H9 (cell line): Measurements from ENCODE around the gene TIGD6. TPM values are rescaled to one million over a fixed set of nuclear protein-coding genes. Genes with fewer than 3 reads are reported as not detected.

ENCODE experiments used
- DNase-seq: peaks from one replicate; pipeline ENCODE4 v3.0.0-alpha.2; 2017
- H2AFZ ChIP-seq: one replicate; pipeline ENCODE4 v1.6.1; 2013; ENCODE audit warnings: mild to moderate bottlenecking, low read length, control low read depth, moderate library complexity
- H2AK5ac ChIP-seq: 2 replicates; pipeline ENCODE4 v1.6.1; 2013; ENCODE audit warnings: low read length, control low read depth, mixed read lengths; ENCODE audit not compliant: insufficient read length
- H2BK120ac ChIP-seq: one replicate; pipeline ENCODE4 v1.6.1; 2013; ENCODE audit warnings: low read depth, mild to moderate bottlenecking, low read length, control low read depth, inconsistent platforms; ENCODE audit not compliant: poor library complexity, severe bottlenecking
- H2BK12ac ChIP-seq: 2 replicates; pipeline ENCODE4 v1.6.1; 2013; ENCODE audit warnings: low read length, control low read depth, mixed read lengths, low read depth; ENCODE audit not compliant: insufficient read length
- H2BK15ac ChIP-seq: 2 replicates; pipeline ENCODE4 v1.6.1; 2013; ENCODE audit warnings: low read depth, low read length, control low read depth
- H2BK20ac ChIP-seq: one replicate; pipeline ENCODE4 v1.6.1; 2013; ENCODE audit warnings: low read depth, mild to moderate bottlenecking, low read length, control low read depth, inconsistent platforms; ENCODE audit not compliant: poor library complexity, severe bottlenecking
- H2BK5ac ChIP-seq: 2 replicates; pipeline ENCODE4 v1.6.1; 2013; ENCODE audit warnings: low read length, control low read depth, mixed read lengths; ENCODE audit not compliant: insufficient read length
- H3K14ac ChIP-seq: 2 replicates; pipeline ENCODE4 v1.6.1; 2013; ENCODE audit warnings: low read length, control low read depth; ENCODE audit not compliant: insufficient read depth
- H3K18ac ChIP-seq: 2 replicates; pipeline ENCODE4 v1.6.1; 2013; ENCODE audit warnings: low read depth, mild to moderate bottlenecking, mixed read lengths, low read length, control low read depth; ENCODE audit not compliant: insufficient read length
- H3K23ac ChIP-seq: 2 replicates; pipeline ENCODE4 v1.6.1; 2013; ENCODE audit warnings: low read length, control low read depth, mixed read lengths, low read depth; ENCODE audit not compliant: insufficient read length
- H3K23me2 ChIP-seq: 2 replicates; pipeline ENCODE4 v1.6.1; 2013; ENCODE audit warnings: low read depth, mild to moderate bottlenecking, mixed read lengths, low read length, control low read depth; ENCODE audit not compliant: insufficient read length, poor library complexity, severe bottlenecking
- H3K27ac ChIP-seq: 2 replicates; pipeline ENCODE4 v1.5.1; 2013; ENCODE audit warnings: low read length, control low read depth, mixed read lengths, low read depth; ENCODE audit not compliant: insufficient read length
- H3K27me3 ChIP-seq: 2 replicates; pipeline ENCODE4 v1.6.1; 2013; ENCODE audit warnings: low read length, control low read depth, inconsistent platforms; ENCODE audit not compliant: insufficient read depth
- H3K4ac ChIP-seq: 2 replicates; pipeline ENCODE4 v1.6.1; 2013; ENCODE audit warnings: low read depth, mild to moderate bottlenecking, control low read depth, inconsistent platforms, low read length, moderate library complexity
- H3K4me1 ChIP-seq: 2 replicates; pipeline ENCODE4 v1.6.1; 2013; ENCODE audit warnings: low read length, control low read depth, inconsistent platforms; ENCODE audit not compliant: insufficient read depth
- H3K4me2 ChIP-seq: 2 replicates; pipeline ENCODE4 v1.6.1; 2013; ENCODE audit warnings: low read length, control low read depth, mixed read lengths; ENCODE audit not compliant: insufficient read length, insufficient read depth
- H3K56ac ChIP-seq: 2 replicates; pipeline ENCODE4 v1.6.1; 2013; ENCODE audit warnings: low read depth, mild to moderate bottlenecking, mixed read lengths, low read length, control low read depth; ENCODE audit not compliant: insufficient read length
- H3K79me1 ChIP-seq: 2 replicates; pipeline ENCODE4 v1.6.1; 2013; ENCODE audit warnings: low read depth, mild to moderate bottlenecking, moderate library complexity, low read length, control low read depth, inconsistent platforms; ENCODE audit not compliant: insufficient read depth, poor library complexity, severe bottlenecking
- H3K79me2 ChIP-seq: 2 replicates; pipeline ENCODE4 v1.6.1; 2013; ENCODE audit warnings: low read length, control low read depth, inconsistent platforms; ENCODE audit not compliant: insufficient read depth
- H3K9ac ChIP-seq: 2 replicates; pipeline ENCODE4 v1.6.1; 2013; ENCODE audit warnings: low read length, control low read depth, mixed read lengths; ENCODE audit not compliant: insufficient read length; ENCODE audit errors: extremely low read depth
- H3K9me3 ChIP-seq: one replicate; pipeline ENCODE4 v1.6.1; 2013; ENCODE audit warnings: low read depth, low read length, inconsistent platforms; ENCODE audit not compliant: control insufficient read depth
- H3T11ph ChIP-seq: one replicate; pipeline ENCODE4 v1.6.1; 2013; ENCODE audit warnings: mild to moderate bottlenecking, low read length, control low read depth, inconsistent platforms
- H4K20me1 ChIP-seq: one replicate; pipeline ENCODE4 v1.6.1; 2013; ENCODE audit not compliant: control insufficient read depth, insufficient read length, insufficient read depth
- H4K5ac ChIP-seq: 2 replicates; pipeline ENCODE4 v1.6.1; 2013; ENCODE audit warnings: low read depth, mild to moderate bottlenecking, mixed read lengths, low read length, control low read depth; ENCODE audit not compliant: insufficient read length
- H4K8ac ChIP-seq: replicated peaks from 2 replicates; pipeline ENCODE4 v1.6.1; 2013; ENCODE audit warnings: low read length, control low read depth, mixed read lengths, low read depth; ENCODE audit not compliant: insufficient read length
- H4K91ac ChIP-seq: 2 replicates; pipeline ENCODE4 v1.6.1; 2013; ENCODE audit warnings: low read depth, mild to moderate bottlenecking, moderate library complexity, mixed read lengths, low read length, control low read depth; ENCODE audit not compliant: insufficient read length
- H3K27ac Mint-ChIP-seq, 3 experiments: 2 replicates in 2 of 3; 3 replicates in 1 of 3; pipeline ENCODE4 v1.8.0; 2020 to 2021; ENCODE audit warnings: mixed read lengths in 3 of 3, mild to moderate bottlenecking in 1 of 3, moderate library complexity in 1 of 3
- H3K27me3 Mint-ChIP-seq: 2 replicates; pipeline ENCODE4 v1.8.0; 2021; ENCODE audit warnings: low read depth, mild to moderate bottlenecking, moderate library complexity, mixed read lengths
- H3K36me3 Mint-ChIP-seq, 3 experiments: 2 replicates in 2 of 3; 3 replicates in 1 of 3; pipeline ENCODE4 v1.8.0; 2020 to 2021; ENCODE audit warnings: low read depth in 3 of 3, mixed read lengths in 3 of 3; ENCODE audit not compliant: insufficient read depth in 1 of 3
- H3K4me1 Mint-ChIP-seq, 2 experiments: 2 replicates each; pipeline ENCODE4 v1.8.0; 2020; ENCODE audit warnings: mixed read lengths in 2 of 2
- H3K4me3 Mint-ChIP-seq, 2 experiments: 2 replicates in 1 of 2; 3 replicates in 1 of 2; pipeline ENCODE4 v1.8.0; 2020 to 2021; ENCODE audit warnings: mild to moderate bottlenecking in 2 of 2, mixed read lengths in 2 of 2, moderate library complexity in 1 of 2
- H3K9me3 Mint-ChIP-seq, 2 experiments: 2 replicates in 1 of 2; 3 replicates in 1 of 2; pipeline ENCODE4 v1.8.0; 2020; ENCODE audit warnings: mild to moderate bottlenecking in 2 of 2, mixed read lengths in 2 of 2, moderate library complexity in 1 of 2
- CTCF ChIP-seq: fragments of 200-600 bp; sonication (generic); conservative IDR thresholded peaks from 3 replicates; pipeline ENCODE4 v1.8.0; 2021; ENCODE audit warnings: antibody characterized with exemption, mild to moderate bottlenecking
- total RNA-seq: library from RNA; stranded (reverse); gene quantifications from 2 replicates; pipeline ENCODE4 v1.2.1, GENCODE V29; 2021

Gene TIGD6
- total RNA-seq, 1 experiment from 2014 or later, result 1.8 TPM

DNA sequence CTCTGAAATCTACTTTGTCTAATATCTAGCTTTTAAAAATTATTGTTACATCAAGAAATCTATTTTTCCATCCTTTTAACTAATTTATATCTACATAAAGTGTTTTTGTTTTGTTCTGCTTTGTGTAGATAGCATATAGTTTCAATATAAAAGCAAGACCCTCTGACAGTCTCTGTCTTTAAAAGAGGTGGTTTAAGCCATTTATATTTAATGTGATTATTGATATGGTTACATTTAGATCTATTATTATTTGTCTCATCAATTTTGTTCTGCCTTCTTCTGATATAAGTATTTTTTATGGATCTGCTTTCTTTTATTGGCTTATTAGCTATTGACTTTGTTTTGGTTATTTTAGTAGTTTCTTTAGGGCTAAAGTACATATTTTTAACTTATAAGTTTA is 16.1 kb upstream of the TIGD6 start:
- Histone ChIP-seq H3K23me2 (no peaks in the 10 kb centered on the region), H3K14ac (no peak overlapping the region), H3K79me2 (no peaks in the 10 kb centered on the region)

More for the DNA sequence above, 16.1 kb upstream of the TIGD6 start:
- Histone ChIP-seq H3K9me3 (no peaks in the 10 kb centered on the region), H2BK20ac (no peak overlapping the region), H3K79me1 (no peaks in the 10 kb centered on the region), H2BK12ac (no peak overlapping the region), H3K4me1 (peaks cover 2% of the 10 kb centered on the region; the same call in 1 of the 2 replicates), H3K4ac (no peak overlapping the region), H4K91ac (no peak overlapping the region), H2BK120ac (no peak overlapping the region), H3K4me2 (no peak overlapping the region), H3K27me3 (no peaks in the 10 kb centered on the region), H4K5ac (no peak overlapping the region), H3K9ac (no peak overlapping the region), H2AFZ (no peak overlapping the region), H4K20me1 (no peaks in the 10 kb centered on the region), H3K56ac (no peak overlapping the region), H4K8ac (no peak overlapping the region), H3K23ac (no peak overlapping the region), H2AK5ac (no peak overlapping the region), H3K27ac (no peak overlapping the region), H3K18ac (no peak overlapping the region), H3T11ph (no peak overlapping the region), H2BK5ac (no peak overlapping the region), H2BK15ac (no peak overlapping the region)
- Mint-ChIP-seq H3K9me3 (peaks cover 9 to 11% of the 10 kb centered on the region in 2 experiments), H3K4me1 (peaks cover 6 to 12% of the 10 kb centered on the region in 2 experiments), H3K36me3 (peaks cover 43 to 78% (median 74%) of the 10 kb centered on the region in 3 experiments), H3K4me3 (no peak overlapping the region), H3K27me3 (no peaks in the 10 kb centered on the region), H3K27ac (no peak overlapping the region)
- DNase-seq, result no peak
- no peak for TF ChIP-seq CTCF
